ENCODE measurements around the gene SERF2.
A peak's percentile ranks its signal among the peaks of the same experiment; 100 is the strongest.

- TF ChIP-seq CTCF (IDR thresholded peaks at IDR 0.05) = no peak
- TF ChIP-seq POLR2A (IDR thresholded peaks at IDR 0.05) = peak; percentile 47 to 57
- no peak for TF ChIP-seq EP300 (IDR thresholded peaks at IDR 0.05)
- peak; percentile 91 for TF ChIP-seq POLR2AphosphoS5 (IDR thresholded peaks at IDR 0.05)
Measured at GRCh38 chr15:43800286-43801141, 8.4 kb downstream of the SERF2 start, which contains the start of gene HYPK.

Measured in gastroesophageal sphincter (tissue), 3 donors.